GM21390 (cell line): ENCODE data around the gene MMD2.
"Not testable (repeated sequence)": the region's sequence is repeated elsewhere in the genome, so short reads cannot be mapped to it uniquely, and the experiment has no call there.

ENCODE experiments used
- ATAC-seq: cut with Tn5 transposase; IDR thresholded peaks from one replicate; pipeline ENCODE4 v1.9.1; 2021; ENCODE audit not compliant: unreplicated experiment

MMD2 gene

GRCh38 chr7:4958477-4959301 is at the start of gene MMD2:
Gene MMD2 (minus strand): TSS chr7:4959187. CDS start chr7:4959017, 170 bp downstream.
- ATAC-seq = no peak

GRCh38 chr7:5005066-5005465 is 46.1 kb upstream of the MMD2 start:
- ATAC-seq = no peak

GRCh38 chr7:5001911-5002310 is 42.9 kb upstream of the MMD2 start:
- ATAC-seq = no peak

GRCh38 chr7:5001003-5001402 is 42.0 kb upstream of the MMD2 start:
- no peak for ATAC-seq

GRCh38 chr7:4999369-4999950 is 40.5 kb upstream of the MMD2 start:
- no peak for ATAC-seq

GRCh38 chr7:4998910-4999309 is 39.9 kb upstream of the MMD2 start:
- ATAC-seq = no peak

- no peak for ATAC-seq
Measured at GRCh38 chr7:4998244-4998643, 39.3 kb upstream of the MMD2 start.

GRCh38 chr7:4996696-4997222 is 37.8 kb upstream of the MMD2 start:
- no peak for ATAC-seq

GRCh38 chr7:4995429-4995969 is 36.5 kb upstream of the MMD2 start:
- ATAC-seq = no peak

- ATAC-seq = no peak
Measured at GRCh38 chr7:4993471-4993870, 34.5 kb upstream of the MMD2 start.

GRCh38 chr7:4982741-4983140 is 23.8 kb upstream of the MMD2 start:
- peak; percentile 90 for ATAC-seq

- ATAC-seq = not testable (repeated sequence)
Measured at GRCh38 chr7:4981295-4981890, 22.4 kb upstream of the MMD2 start.

- ATAC-seq = not testable (repeated sequence)
Measured at GRCh38 chr7:4975626-4976025, 16.6 kb upstream of the MMD2 start.

- peak; percentile 93 for ATAC-seq
Measured at GRCh38 chr7:4973728-4974198, 14.8 kb upstream of the MMD2 start.

- ATAC-seq = not testable (repeated sequence)
Measured at GRCh38 chr7:4972446-4972845, 13.5 kb upstream of the MMD2 start.

GRCh38 chr7:4965295-4966022 is 6.5 kb upstream of the MMD2 start:
- no peak for ATAC-seq

- ATAC-seq = no peak
Measured at GRCh38 chr7:4964506-4964905, 5.5 kb upstream of the MMD2 start.

GRCh38 chr7:4962872-4963775 is 4.1 kb upstream of the MMD2 start:
- no peak for ATAC-seq

- no peak for ATAC-seq
Measured at GRCh38 chr7:4960363-4960762, 1.4 kb upstream of the MMD2 start.

GRCh38 chr7:4959893-4960292 is 906 bp upstream of the MMD2 start:
- no peak for ATAC-seq
